GM10847 (cell line): Measurements from ENCODE around the gene MOCS3.

ENCODE experiments used
- POLR2A ChIP-seq: IDR thresholded peaks from 2 replicates; pipeline ENCODE4 v1.6.1; 2011; ENCODE audit not compliant: insufficient read length; ENCODE audit errors: extremely low read depth

Gene MOCS3

GRCh38 chr20:50958615-50959542 lies at the start of gene MOCS3:
TSS of gene MOCS3 (plus strand) at chr20:50958818. CDS start at chr20:50958843, 25 bp downstream.
- no peak for TF ChIP-seq POLR2A

GRCh38 chr20:50909413-50909812 lies 49.2 kb upstream of the MOCS3 start:
- no peak for TF ChIP-seq POLR2A

DNA sequence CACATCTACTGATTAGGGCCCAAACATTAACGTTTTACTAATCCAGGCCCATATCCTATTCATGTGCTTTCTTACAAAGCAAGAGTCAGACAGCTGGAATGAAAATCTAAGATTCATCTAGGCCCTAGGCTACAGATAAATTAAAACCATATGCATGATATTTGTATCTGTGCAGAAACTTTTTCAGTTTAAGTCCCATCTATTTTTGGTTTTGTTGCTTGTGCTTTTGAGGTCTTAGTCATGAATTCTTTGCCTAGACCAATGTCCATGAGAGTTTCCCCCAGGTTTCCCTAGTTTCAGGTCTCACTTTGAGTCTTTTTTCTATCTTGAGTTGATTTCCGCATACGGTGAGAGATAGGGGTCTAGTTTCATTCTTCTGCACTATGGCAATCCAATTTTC lies 47.6 kb upstream of the MOCS3 start:
- no peak for TF ChIP-seq POLR2A

- TF ChIP-seq POLR2A, result no peak
These were observed 46.9 kb upstream of the MOCS3 start for GRCh38 chr20:50911716-50912115.

GRCh38 chr20:50913690-50914375 lies 44.8 kb upstream of the MOCS3 start:
- TF ChIP-seq POLR2A, result no peak

DNA sequence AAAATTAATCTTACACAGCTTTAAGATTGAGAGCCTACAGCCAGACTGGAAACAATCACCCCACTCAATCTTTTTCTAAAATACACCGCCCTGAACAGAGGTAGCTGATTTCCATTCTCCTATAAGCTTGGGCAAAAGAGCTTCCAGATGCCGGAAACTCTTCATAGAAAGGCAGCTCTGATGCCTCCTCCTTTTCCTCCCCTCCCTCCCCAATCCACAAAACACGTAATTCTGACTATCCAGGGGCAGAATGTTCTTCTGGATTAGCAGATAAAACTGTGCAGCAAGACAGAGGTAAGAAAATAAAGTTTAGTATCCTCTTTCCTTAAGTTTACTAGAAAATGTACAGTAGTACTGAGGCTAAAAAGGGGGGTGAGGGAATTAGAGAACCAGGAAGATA lies 43.2 kb upstream of the MOCS3 start:
- no peak for TF ChIP-seq POLR2A

- TF ChIP-seq POLR2A, result no peak
These were observed 42.4 kb upstream of the MOCS3 start for GRCh38 chr20:50916257-50916656.

DNA sequence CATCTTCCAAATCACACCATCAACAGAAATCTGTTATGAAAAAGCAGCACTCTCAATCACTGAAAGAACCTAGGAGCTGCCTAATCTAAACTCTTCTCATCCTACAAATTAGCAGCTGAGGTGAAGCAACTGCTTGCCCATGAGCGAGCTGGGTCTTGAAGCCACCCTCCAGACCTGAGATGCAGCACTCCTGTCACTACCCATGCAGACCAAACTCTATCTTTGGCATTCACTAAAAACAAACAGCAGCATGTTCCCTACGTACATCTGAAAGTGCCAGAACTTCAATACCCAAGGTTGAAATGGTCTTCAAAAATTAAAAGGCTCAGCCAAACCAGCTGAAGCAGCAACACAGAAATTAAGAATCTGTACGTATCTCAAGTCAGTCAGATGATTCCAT lies 41.7 kb upstream of the MOCS3 start:
- TF ChIP-seq POLR2A, result no peak

DNA sequence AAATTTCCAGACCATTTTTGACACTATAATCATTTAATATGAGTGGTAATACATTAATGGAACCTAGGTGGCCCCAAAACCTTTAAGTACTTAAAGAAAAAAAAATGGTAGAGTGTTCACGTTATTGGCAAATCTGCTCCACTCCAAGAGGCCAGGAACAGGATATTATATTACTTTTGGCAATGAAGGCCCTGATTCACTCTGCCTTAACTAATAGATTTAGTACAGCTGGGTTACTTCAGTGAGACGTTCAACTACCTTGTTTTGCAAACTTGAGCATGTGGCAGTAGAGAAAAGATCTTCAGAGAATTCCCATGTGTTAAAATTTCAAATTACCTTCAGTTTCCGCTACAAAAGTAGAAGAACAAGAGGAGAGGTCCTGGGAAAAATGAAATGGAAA lies 40.2 kb upstream of the MOCS3 start:
- TF ChIP-seq POLR2A, result no peak

GRCh38 chr20:50919567-50919966 lies 39.1 kb upstream of the MOCS3 start:
- no peak for TF ChIP-seq POLR2A

DNA sequence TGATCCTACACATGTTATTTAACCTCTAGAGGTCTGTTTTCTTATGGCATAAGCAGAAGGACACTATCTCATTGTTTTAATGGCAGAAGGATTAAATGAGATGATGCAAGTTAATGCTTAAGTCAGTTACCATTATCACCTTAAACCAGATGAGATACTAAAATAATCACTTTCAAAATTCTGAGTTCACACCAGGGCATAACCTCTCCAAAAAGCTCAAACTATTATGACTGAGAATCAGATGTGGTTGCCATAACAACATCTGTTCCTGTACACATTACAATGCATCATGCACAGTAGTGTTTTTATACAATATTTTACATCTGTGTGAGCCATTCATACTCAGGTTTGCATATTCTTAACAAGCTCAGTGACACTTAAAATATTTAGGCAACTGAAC lies 37.6 kb upstream of the MOCS3 start:
- TF ChIP-seq POLR2A, result no peak

- no peak for TF ChIP-seq POLR2A
These were observed 36.7 kb upstream of the MOCS3 start for GRCh38 chr20:50921803-50922501.

GRCh38 chr20:50924261-50924920 lies 34.2 kb upstream of the MOCS3 start:
- TF ChIP-seq POLR2A, result no peak

DNA sequence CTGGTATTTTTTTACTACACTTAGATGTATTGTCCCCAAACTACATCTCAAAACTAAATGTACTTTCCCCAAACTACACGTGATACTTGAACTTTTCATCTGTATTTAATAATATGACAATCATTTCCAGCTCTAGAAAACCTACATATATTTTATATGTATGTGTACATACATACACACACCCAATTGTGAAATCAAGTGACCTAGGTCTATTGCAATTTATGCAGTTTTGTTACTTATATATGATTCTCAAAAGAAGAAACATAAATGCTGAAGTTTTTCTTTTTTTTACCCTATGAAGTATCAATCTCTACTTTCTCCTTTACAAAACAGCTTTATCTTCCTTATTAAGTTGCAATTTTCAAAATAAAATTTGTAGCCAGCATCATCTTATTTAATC lies 32.1 kb upstream of the MOCS3 start:
- TF ChIP-seq POLR2A, result no peak

- no peak for TF ChIP-seq POLR2A
These were observed 30.1 kb upstream of the MOCS3 start for GRCh38 chr20:50928469-50928868.
